ENCODE data around the gene SLC35E4.

DNA sequence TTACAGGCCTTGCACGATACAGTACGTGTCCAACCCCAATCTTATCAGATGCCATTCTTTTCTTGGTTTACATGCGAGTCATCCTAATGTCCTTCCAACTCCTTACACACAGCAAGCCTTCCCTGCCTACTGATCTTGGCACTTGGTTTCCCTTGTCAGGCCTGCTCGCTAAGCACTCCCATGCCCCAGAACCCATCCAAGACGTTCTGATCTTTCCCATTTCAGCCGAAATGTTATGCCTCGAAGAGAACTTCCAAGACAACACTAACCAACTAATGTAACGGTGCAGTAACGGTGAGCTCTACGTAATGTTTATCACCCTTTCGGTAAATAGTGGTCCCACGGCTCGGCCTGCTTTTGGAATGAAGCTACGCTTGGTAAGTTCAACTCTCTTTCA, 44.4 kb upstream of the SLC35E4 start:
- TF ChIP-seq, protein P1, sequence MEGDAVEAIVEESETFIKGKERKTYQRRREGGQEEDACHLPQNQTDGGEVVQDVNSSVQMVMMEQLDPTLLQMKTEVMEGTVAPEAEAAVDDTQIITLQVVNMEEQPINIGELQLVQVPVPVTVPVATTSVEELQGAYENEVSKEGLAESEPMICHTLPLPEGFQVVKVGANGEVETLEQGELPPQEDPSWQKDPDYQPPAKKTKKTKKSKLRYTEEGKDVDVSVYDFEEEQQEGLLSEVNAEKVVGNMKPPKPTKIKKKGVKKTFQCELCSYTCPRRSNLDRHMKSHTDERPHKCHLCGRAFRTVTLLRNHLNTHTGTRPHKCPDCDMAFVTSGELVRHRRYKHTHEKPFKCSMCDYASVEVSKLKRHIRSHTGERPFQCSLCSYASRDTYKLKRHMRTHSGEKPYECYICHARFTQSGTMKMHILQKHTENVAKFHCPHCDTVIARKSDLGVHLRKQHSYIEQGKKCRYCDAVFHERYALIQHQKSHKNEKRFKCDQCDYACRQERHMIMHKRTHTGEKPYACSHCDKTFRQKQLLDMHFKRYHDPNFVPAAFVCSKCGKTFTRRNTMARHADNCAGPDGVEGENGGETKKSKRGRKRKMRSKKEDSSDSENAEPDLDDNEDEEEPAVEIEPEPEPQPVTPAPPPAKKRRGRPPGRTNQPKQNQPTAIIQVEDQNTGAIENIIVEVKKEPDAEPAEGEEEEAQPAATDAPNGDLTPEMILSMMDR (IDR thresholded peaks at IDR 0.05; ENCODE audit: low read length), result no peak
- no peak for TF ChIP-seq EZH2 (IDR thresholded peaks at IDR 0.05; ENCODE audit: borderline replicate concordance, low read length)
